K562 (cell line): ENCODE results near the gene HIVEP3. TPM values are rescaled to one million over a fixed set of nuclear protein-coding genes. Genes with fewer than 3 reads are reported as not detected.

Experiments
- BCL6 ChIP-seq: fragments of 250-450 bp; sonication (Bioruptor Pico); IDR thresholded peaks from 2 replicates; pipeline ENCODE4 v1.4.0; 2020
- BHLHE40 ChIP-seq: IDR thresholded peaks from 2 replicates; pipeline ENCODE4 v1.6.1; 2011; ENCODE audit warnings: low read length, improper control_type of control experiment
- CBFA2T3 ChIP-seq: fragments of 450-650 bp; IDR thresholded peaks from 2 replicates; pipeline ENCODE4 v1.6.1; 2017
- CTCFL ChIP-seq: IDR thresholded peaks from 2 replicates; pipeline ENCODE4 v1.6.1; 2011; ENCODE audit warnings: borderline replicate concordance, low read depth, mild to moderate bottlenecking, moderate library complexity, low read length; ENCODE audit not compliant: insufficient read depth, poor library complexity, severe bottlenecking
- CXXC5 ChIP-seq: fragments of 250-450 bp; sonication (Bioruptor Pico); IDR thresholded peaks from 2 replicates; pipeline ENCODE4 v1.8.0; 2022; ENCODE audit warnings: inconsistent platforms, mild to moderate bottlenecking, moderate library complexity
- EP400 ChIP-seq: fragments of 450-650 bp; IDR thresholded peaks from 2 replicates; pipeline ENCODE4 v1.6.1; 2017; ENCODE audit warnings: antibody characterized with exemption, mild to moderate bottlenecking, moderate library complexity
- MAZ ChIP-seq, 2 experiments: fragments of 450-650 bp in 1 of 2; sonication (generic) in 1 of 2; formaldehyde crosslinking; IDR thresholded peaks in 1 of 2; conservative IDR thresholded peaks in 1 of 2; 2 replicates each; pipeline versions ENCODE4 v1.4.0 to v1.5.0; 2020; ENCODE audit warnings: mild to moderate bottlenecking in 1 of 2, missing genetic modification reagents in 1 of 2
- NUFIP1 ChIP-seq: fragments of 450-650 bp; IDR thresholded peaks from 2 replicates; pipeline ENCODE4 v1.6.1; 2018; ENCODE audit not compliant: partially characterized antibody
- POLR2AphosphoS2 ChIP-seq: IDR thresholded peaks from 2 replicates; pipeline ENCODE4 v1.6.1; 2012; ENCODE audit warnings: low read length, improper control_type of control experiment
- RFX1 ChIP-seq: fragments of 450-650 bp; IDR thresholded peaks from 2 replicates; pipeline ENCODE4 v1.6.1; 2016; ENCODE audit warnings: mild to moderate bottlenecking, moderate library complexity
- RFX5 ChIP-seq: IDR thresholded peaks from 2 replicates; pipeline ENCODE4 v1.6.1; 2011; ENCODE audit warnings: low read depth, mild to moderate bottlenecking, improper control_type of control experiment, low read length
- SOX6 ChIP-seq: fragments of 450-650 bp; IDR thresholded peaks from 2 replicates; pipeline ENCODE4 v1.6.1; 2014; ENCODE audit warnings: mild to moderate bottlenecking
- SP1 ChIP-seq: sonication (generic); formaldehyde crosslinking; IDR thresholded peaks from 2 replicates; pipeline ENCODE4 v1.8.1; 2022; ENCODE audit warnings: mild to moderate bottlenecking, missing genetic modification reagents
- STAT5B ChIP-seq: fragments of 250-450 bp; sonication (Bioruptor Pico); IDR thresholded peaks from 2 replicates; pipeline ENCODE4 v1.8.0; 2021; ENCODE audit warnings: mild to moderate bottlenecking, inconsistent platforms
- STAT6 ChIP-seq: sonication (generic); formaldehyde crosslinking; IDR thresholded peaks from 2 replicates; pipeline ENCODE4 v1.8.1; 2023; ENCODE audit warnings: mild to moderate bottlenecking, missing genetic modification reagents
- TCF7 ChIP-seq: sonication (generic); IDR thresholded peaks from 2 replicates; pipeline ENCODE4 v1.6.1; 2016; ENCODE audit warnings: antibody characterized with exemption, borderline replicate concordance
- ZNF140 ChIP-seq: fragments of 250-450 bp; sonication (Bioruptor Pico); IDR thresholded peaks from 2 replicates; pipeline ENCODE4 v1.8.0; 2021; ENCODE audit warnings: moderate library complexity, mild to moderate bottlenecking, inconsistent platforms
- ZNF311 ChIP-seq: fragments of 250-450 bp; sonication (Bioruptor Pico); IDR thresholded peaks from 2 replicates; pipeline ENCODE4 v1.4.0; 2020; ENCODE audit warnings: mild to moderate bottlenecking, moderate library complexity
- ZNF668 ChIP-seq: fragments of 250-450 bp; sonication (Bioruptor Pico); IDR thresholded peaks from 2 replicates; pipeline ENCODE4 v1.8.0; 2022; ENCODE audit warnings: mild to moderate bottlenecking, inconsistent platforms
- ZNF717 ChIP-seq: fragments of 250-450 bp; sonication (Bioruptor Pico); IDR thresholded peaks from 2 replicates; pipeline ENCODE4 v1.5.0; 2021
- polyA plus RNA-seq, 8 experiments: library from polyadenylated mRNA; depleted of rRNA in 4 of 8; stranded (reverse) in 5 of 8; unstranded in 3 of 8; fragments of >200 nt; fragmentation: Nextera tagmentation in 2 of 8; fragmentation: Illumina TruSeq in 1 of 8; extraction: Ambion mirVana in 2 of 8; extraction: Trizol in 1 of 8; gene quantifications; 2 replicates each; pipeline versions ENCODE4 v1.2.1 to v1.2.3, GENCODE V29; 2011 to 2014; ENCODE audit warnings: inconsistent platforms in 1 of 8, missing spikeins in 1 of 8
- total RNA-seq, 7 experiments: library from RNA; depleted of rRNA in 6 of 7; stranded (reverse); fragments of >200 nt in 6 of 7; fragmentation: Illumina TruSeq in 2 of 7; extraction: Trizol in 2 of 7; gene quantifications; 2 replicates each; pipeline versions ENCODE4 v1.2.1 to v1.2.3, GENCODE V29; 2011 to 2021; ENCODE audit warnings: low replicate concordance in 1 of 7
- TF ChIP-seq, protein P1 (sequence below), 3 experiments: fragments of 200-800 bp in 1 of 3; sonication (Bioruptor generic) in 1 of 3; sonication (generic) in 1 of 3; formaldehyde crosslinking in 1 of 3; IDR thresholded peaks; 2 replicates each; pipeline versions ENCODE4 v1.6.1 to v1.8.0; 2016 to 2022; ENCODE audit warnings: mild to moderate bottlenecking in 2 of 3, missing compliant biosample characterization in 2 of 3, missing genetic modification characterization in 2 of 3, missing genetic modification reagents in 1 of 3
- TF ChIP-seq, protein P2 (sequence below): fragments of 450-650 bp; conservative IDR thresholded peaks from 2 replicates; pipeline ENCODE4 v1.6.1; 2016; ENCODE audit warnings: missing genetic modification characterization, low read depth, mild to moderate bottlenecking, missing compliant biosample characterization, moderate library complexity

Gene HIVEP3
- total and polyA plus RNA-seq, 9 of the 15 experiments (the other 6 are each of a cell fraction or from before 2014, with no cell fraction given) = 0.09 to 0.58 (median 0.34) TPM; not detected in 1

GRCh38 chr1:41862384-41863221 lies 56.1 kb downstream of the HIVEP3 start (continued):
- TF ChIP-seq STAT6 (CRISPR knock-in tag) (no peak), SOX6 (peak; percentile 64; the same call in 1 of the 2 replicates), CTCFL (no peak), POLR2AphosphoS2 (no peak), MAZ (CRISPR knock-in tag; conservative IDR thresholded peaks at IDR 0.05 in 1 of 2, IDR thresholded peaks at IDR 0.05 in 1 of 2) (peak in 1 of 2 experiments; percentile 58; a peak in 1 of 4 replicates), RFX1 (no peak), CBFA2T3 (peak; percentile 49), NUFIP1 (no peak), ZNF140 (CRISPR knock-in tag) (no peak), EP400 (no peak), SP1 (CRISPR knock-in tag) (no peak), ZNF311 (CRISPR knock-in tag) (no peak), RFX5 (no peak), ZNF717 (CRISPR knock-in tag) (no peak), BHLHE40 (peak; percentile 46; the same call in 1 of the 2 replicates), STAT5B (no peak), TCF7 (no peak), BCL6 (CRISPR knock-in tag) (no peak), ZNF668 (CRISPR knock-in tag) (no peak), CXXC5 (CRISPR knock-in tag) (peak; percentile 47; the same call in 1 of the 2 replicates)
- TF ChIP-seq, protein P1, sequence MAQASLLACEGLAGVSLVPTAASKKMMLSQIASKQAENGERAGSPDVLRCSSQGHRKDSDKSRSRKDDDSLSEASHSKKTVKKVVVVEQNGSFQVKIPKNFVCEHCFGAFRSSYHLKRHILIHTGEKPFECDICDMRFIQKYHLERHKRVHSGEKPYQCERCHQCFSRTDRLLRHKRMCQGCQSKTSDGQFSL (CRISPR knock-in tag; IDR thresholded peaks at IDR 0.05) = no peak
- TF ChIP-seq, protein P1 (tag; IDR thresholded peaks at IDR 0.05) = no peak
- TF ChIP-seq, protein P2, sequence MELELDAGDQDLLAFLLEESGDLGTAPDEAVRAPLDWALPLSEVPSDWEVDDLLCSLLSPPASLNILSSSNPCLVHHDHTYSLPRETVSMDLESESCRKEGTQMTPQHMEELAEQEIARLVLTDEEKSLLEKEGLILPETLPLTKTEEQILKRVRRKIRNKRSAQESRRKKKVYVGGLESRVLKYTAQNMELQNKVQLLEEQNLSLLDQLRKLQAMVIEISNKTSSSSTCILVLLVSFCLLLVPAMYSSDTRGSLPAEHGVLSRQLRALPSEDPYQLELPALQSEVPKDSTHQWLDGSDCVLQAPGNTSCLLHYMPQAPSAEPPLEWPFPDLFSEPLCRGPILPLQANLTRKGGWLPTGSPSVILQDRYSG (tag) = no peak
